ENCODE measurements around the gene CMKLR1. TPM values are rescaled to one million over a fixed set of nuclear protein-coding genes. Genes with fewer than 3 reads are reported as not detected.

Gene CMKLR1
- not detected for total RNA-seq

GRCh38 chr12:108338915-108339657 is at the start of gene CMKLR1:
Gene CMKLR1, minus strand, starts transcription at chr12:108339311. Its CDS starts 45,720 bp downstream, at chr12:108293591.
- POLR2A ChIA-PET = no interaction called here
- Mint-ChIP-seq H3K27me3 (peaks cover 30% of the 10 kb centered on the region), H3K27ac (no peak within 1 kb of the TSS), H3K36me3 (ENCODE audit: low read depth) (no peaks in the 10 kb centered on the region), H3K4me1 (peaks cover 10% of the 10 kb centered on the region), H3K9me3 (no peaks in the 10 kb centered on the region), H3K4me3 (no peak within 1 kb of the TSS)
- no peak for DNase-seq
- CTCF ChIA-PET = interaction anchor here (1.0 kb wide), 1 partner anchor 17 kb away, joined by 3 read pairs; no protein-coding TSS in a partner anchor

DNA sequence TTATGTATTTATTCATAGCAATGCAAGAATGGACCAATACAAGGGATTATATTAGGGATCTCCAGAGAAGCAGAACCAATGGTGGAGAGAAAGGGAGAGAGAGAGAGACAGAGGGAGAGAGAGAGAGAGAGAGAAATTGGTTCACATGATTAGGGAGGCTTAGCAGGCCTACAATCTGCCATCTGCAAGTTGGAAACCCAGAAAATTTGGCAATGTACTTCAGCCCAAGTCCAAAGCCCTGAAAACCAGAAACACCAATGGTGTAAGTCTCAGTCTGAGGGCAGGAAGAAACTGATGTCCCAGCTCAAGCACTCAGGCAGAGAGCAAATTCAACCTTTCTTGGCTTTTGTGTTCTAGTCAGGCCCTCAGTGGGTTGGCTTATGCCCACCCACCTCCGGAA is 48.7 kb upstream of the CMKLR1 start:
- Mint-ChIP-seq H3K4me1 (no peaks in the 10 kb centered on the region), H3K36me3 (ENCODE audit: low read depth) (no peaks in the 10 kb centered on the region), H3K27ac (no peak overlapping the region), H3K4me3 (no peak overlapping the region), H3K9me3 (no peaks in the 10 kb centered on the region), H3K27me3 (no peaks in the 10 kb centered on the region)
- DNase-seq = no peak
- CTCF ChIA-PET = no interaction called here
- POLR2A ChIA-PET = no interaction called here

DNA sequence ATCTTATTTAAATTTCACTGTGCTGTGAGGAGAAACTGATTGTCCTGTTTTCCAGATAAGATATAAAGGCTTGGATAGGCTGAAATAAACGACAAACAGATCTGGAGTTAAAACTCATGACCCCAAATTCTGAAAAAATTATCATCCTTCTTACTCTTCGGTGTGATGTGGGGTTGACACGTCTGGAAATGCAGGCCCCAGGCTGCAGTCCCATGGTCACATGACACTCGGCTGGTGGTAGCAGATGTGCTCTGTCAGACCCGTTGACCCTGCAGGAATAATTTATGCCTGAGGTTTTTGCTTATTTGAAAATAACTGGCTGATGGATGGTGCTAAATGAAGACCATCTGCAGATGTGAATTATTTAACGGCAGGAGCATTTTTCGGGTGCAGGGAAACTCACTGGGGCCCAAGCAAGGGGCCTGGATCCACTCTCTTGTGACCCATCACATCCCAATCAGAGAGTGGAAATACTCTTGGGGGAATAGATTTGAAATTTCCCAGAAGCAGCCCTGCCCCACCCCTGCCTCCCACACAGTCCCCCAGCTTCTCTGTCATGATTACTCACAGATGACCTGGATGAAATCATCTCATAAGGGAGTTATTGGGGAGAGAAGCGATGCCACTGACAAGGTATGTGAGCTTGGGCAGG is 47.7 kb upstream of the CMKLR1 start:
- Mint-ChIP-seq H3K4me3 (no peak overlapping the region), H3K27ac (no peak overlapping the region), H3K4me1 (no peaks in the 10 kb centered on the region), H3K27me3 (no peaks in the 10 kb centered on the region), H3K9me3 (no peaks in the 10 kb centered on the region), H3K36me3 (ENCODE audit: low read depth) (no peaks in the 10 kb centered on the region)
- DNase-seq = no peak
- ChIA-PET POLR2A (no interaction called here), CTCF (no interaction called here)

- Mint-ChIP-seq H3K36me3 (ENCODE audit: low read depth) (no peaks in the 10 kb centered on the region), H3K9me3 (peaks cover under 1% of the 10 kb centered on the region), H3K27ac (no peak overlapping the region), H3K27me3 (no peaks in the 10 kb centered on the region), H3K4me1 (no peaks in the 10 kb centered on the region), H3K4me3 (no peak overlapping the region)
- DNase-seq = no peak
- ChIA-PET POLR2A (no interaction called here), CTCF (no interaction called here)
Observed at GRCh38 chr12:108382437-108382801, 43.3 kb upstream of the CMKLR1 start.

GRCh38 chr12:108381787-108382436 is 42.8 kb upstream of the CMKLR1 start:
- no peaks in the 10 kb centered on the region for H3K4me1 Mint-ChIP-seq
- H3K4me3 Mint-ChIP-seq = no peak overlapping the region
- CTCF ChIA-PET = no interaction called here
- POLR2A ChIA-PET = no interaction called here
- H3K36me3 Mint-ChIP-seq (ENCODE audit: low read depth) = no peaks in the 10 kb centered on the region
- H3K27me3 Mint-ChIP-seq = no peaks in the 10 kb centered on the region
- DNase-seq = no peak
- peaks cover 2% of the 10 kb centered on the region for H3K9me3 Mint-ChIP-seq
- H3K27ac Mint-ChIP-seq = no peak overlapping the region

- POLR2A ChIA-PET = no interaction called here
- Mint-ChIP-seq H3K9me3 (peaks cover 4% of the 10 kb centered on the region), H3K4me3 (no peak overlapping the region), H3K27ac (no peak overlapping the region), H3K27me3 (peaks cover 2% of the 10 kb centered on the region), H3K36me3 (ENCODE audit: low read depth) (no peaks in the 10 kb centered on the region), H3K4me1 (no peaks in the 10 kb centered on the region)
- DNase-seq = no peak
- CTCF ChIA-PET = interaction anchor here (0.7 kb wide), 1 partner anchor 14 kb away, joined by 3 read pairs; no protein-coding TSS in a partner anchor
Observed at GRCh38 chr12:108380382-108380781, 41.3 kb upstream of the CMKLR1 start.

GRCh38 chr12:108379823-108380222 is 40.7 kb upstream of the CMKLR1 start:
- Mint-ChIP-seq H3K9me3 (peaks cover 4% of the 10 kb centered on the region), H3K36me3 (ENCODE audit: low read depth) (no peaks in the 10 kb centered on the region), H3K27ac (no peak overlapping the region), H3K27me3 (peaks cover 2% of the 10 kb centered on the region), H3K4me3 (no peak overlapping the region), H3K4me1 (no peaks in the 10 kb centered on the region)
- no peak for DNase-seq
- ChIA-PET CTCF (no interaction called here), POLR2A (no interaction called here)

DNA sequence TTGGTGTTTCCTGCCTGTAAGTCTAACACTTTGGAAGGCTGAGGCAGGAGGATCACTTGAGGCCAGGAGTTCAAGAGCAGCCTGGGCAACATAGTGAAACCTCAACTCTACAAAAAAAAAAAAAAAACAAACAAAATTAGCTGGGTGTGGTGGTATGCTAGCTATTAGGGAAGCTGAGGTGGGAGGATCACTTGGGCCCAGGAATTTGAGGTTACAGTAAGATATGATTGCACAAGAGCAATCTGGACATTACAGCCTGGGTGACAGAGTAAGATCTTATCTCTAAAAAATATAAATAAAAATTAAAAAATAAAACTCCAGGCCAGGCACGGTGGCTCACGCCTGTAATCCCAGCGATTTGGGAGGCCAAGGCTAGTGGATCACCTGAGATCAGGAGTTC is 39.8 kb upstream of the CMKLR1 start:
- ChIA-PET CTCF (no interaction called here), POLR2A (no interaction called here)
- H3K27ac Mint-ChIP-seq = no peak overlapping the region
- H3K9me3 Mint-ChIP-seq = peaks cover 13% of the 10 kb centered on the region
- H3K27me3 Mint-ChIP-seq = peaks cover 2% of the 10 kb centered on the region
- no peak for DNase-seq
- H3K4me1 Mint-ChIP-seq = no peaks in the 10 kb centered on the region
- no peak overlapping the region for H3K4me3 Mint-ChIP-seq
- no peaks in the 10 kb centered on the region for H3K36me3 Mint-ChIP-seq (ENCODE audit: low read depth)

DNA sequence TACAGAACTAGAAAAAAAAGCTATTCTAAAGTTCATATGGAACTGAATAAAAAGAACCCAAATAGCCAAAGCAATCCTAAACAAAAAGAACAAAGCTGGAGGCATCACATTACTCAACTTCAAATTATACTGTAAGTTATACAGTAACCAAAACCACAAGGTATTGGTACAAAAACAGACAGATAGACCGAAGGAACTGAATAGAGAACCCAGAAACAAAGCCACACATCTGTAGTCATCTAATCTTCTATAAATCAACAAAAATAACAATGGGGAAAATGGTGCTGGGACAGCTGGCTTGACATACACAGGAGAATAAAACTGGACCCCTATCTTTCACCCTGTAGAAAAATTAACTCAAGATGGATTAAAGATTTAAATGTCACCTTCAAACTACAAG is 38.1 kb upstream of the CMKLR1 start:
- Mint-ChIP-seq H3K27me3 (peaks cover 2% of the 10 kb centered on the region), H3K36me3 (ENCODE audit: low read depth) (no peaks in the 10 kb centered on the region), H3K9me3 (peaks cover 21% of the 10 kb centered on the region), H3K27ac (no peak overlapping the region), H3K4me3 (no peak overlapping the region), H3K4me1 (no peaks in the 10 kb centered on the region)
- no peak for DNase-seq
- CTCF ChIA-PET = no interaction called here
- POLR2A ChIA-PET = no interaction called here

DNA sequence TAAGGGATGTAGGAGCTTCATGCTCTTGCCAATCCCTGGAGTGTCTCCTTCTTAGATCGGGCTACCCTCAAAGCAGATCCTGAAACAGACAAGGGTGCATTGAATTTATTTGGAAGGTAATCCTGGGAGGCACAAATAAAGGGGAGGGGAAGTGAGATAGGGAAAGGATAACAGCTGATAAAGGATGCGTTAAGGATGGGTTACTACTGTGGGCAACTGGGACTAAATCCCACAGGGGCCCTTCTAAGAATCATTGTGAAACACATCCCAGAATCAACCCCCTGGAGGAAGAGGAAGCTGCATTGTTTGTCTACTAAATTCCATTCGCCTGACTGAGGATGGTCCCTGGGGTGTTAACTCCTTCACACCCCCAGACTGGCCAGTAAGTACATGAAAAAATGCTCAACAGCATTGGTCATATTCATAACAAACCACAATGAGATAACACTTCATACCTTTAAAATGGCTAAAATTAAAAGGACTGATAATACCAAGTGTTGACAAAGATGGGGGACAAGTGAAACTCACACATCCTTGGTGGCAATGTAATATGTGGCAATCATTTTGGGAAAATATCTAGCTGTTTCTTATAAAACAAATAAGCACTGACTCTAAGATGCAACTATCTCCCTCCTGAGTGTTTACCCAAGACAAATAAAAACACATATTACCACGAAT is 37.0 kb upstream of the CMKLR1 start:
- ChIA-PET POLR2A (no interaction called here), CTCF (no interaction called here)
- DNase-seq = no peak
- no peaks in the 10 kb centered on the region for H3K4me1 Mint-ChIP-seq
- H3K4me3 Mint-ChIP-seq = no peak overlapping the region
- H3K9me3 Mint-ChIP-seq = peaks cover 24% of the 10 kb centered on the region
- peaks cover 2% of the 10 kb centered on the region for H3K27me3 Mint-ChIP-seq
- no peak overlapping the region for H3K27ac Mint-ChIP-seq
- H3K36me3 Mint-ChIP-seq (ENCODE audit: low read depth) = no peaks in the 10 kb centered on the region

- ChIA-PET CTCF (no interaction called here), POLR2A (no interaction called here)
- Mint-ChIP-seq H3K27ac (no peak overlapping the region), H3K4me1 (no peaks in the 10 kb centered on the region), H3K9me3 (peaks cover 24% of the 10 kb centered on the region), H3K27me3 (peaks cover 2% of the 10 kb centered on the region), H3K4me3 (no peak overlapping the region), H3K36me3 (ENCODE audit: low read depth) (no peaks in the 10 kb centered on the region)
- no peak for DNase-seq
Observed at GRCh38 chr12:108374596-108375320, 35.6 kb upstream of the CMKLR1 start.

GRCh38 chr12:108373111-108373510 is 34.0 kb upstream of the CMKLR1 start:
- H3K4me3 Mint-ChIP-seq = no peak overlapping the region
- H3K27ac Mint-ChIP-seq = no peak overlapping the region
- peaks cover 2% of the 10 kb centered on the region for H3K27me3 Mint-ChIP-seq
- POLR2A ChIA-PET = no interaction called here
- CTCF ChIA-PET = interaction anchor here (1.1 kb wide), 1 partner anchor 83 kb away, joined by 3 read pairs; no protein-coding TSS in a partner anchor
- H3K36me3 Mint-ChIP-seq (ENCODE audit: low read depth) = no peaks in the 10 kb centered on the region
- peaks cover 24% of the 10 kb centered on the region for H3K9me3 Mint-ChIP-seq
- DNase-seq = no peak
- H3K4me1 Mint-ChIP-seq = no peaks in the 10 kb centered on the region
